ENCODE results near the gene SLCO6A1.
"Not testable (repeated sequence)": the region's sequence is repeated elsewhere in the genome, so short reads cannot be mapped to it uniquely, and the experiment has no call there.

The SLCO6A1 gene, protein sequence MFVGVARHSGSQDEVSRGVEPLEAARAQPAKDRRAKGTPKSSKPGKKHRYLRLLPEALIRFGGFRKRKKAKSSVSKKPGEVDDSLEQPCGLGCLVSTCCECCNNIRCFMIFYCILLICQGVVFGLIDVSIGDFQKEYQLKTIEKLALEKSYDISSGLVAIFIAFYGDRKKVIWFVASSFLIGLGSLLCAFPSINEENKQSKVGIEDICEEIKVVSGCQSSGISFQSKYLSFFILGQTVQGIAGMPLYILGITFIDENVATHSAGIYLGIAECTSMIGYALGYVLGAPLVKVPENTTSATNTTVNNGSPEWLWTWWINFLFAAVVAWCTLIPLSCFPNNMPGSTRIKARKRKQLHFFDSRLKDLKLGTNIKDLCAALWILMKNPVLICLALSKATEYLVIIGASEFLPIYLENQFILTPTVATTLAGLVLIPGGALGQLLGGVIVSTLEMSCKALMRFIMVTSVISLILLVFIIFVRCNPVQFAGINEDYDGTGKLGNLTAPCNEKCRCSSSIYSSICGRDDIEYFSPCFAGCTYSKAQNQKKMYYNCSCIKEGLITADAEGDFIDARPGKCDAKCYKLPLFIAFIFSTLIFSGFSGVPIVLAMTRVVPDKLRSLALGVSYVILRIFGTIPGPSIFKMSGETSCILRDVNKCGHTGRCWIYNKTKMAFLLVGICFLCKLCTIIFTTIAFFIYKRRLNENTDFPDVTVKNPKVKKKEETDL

DNA sequence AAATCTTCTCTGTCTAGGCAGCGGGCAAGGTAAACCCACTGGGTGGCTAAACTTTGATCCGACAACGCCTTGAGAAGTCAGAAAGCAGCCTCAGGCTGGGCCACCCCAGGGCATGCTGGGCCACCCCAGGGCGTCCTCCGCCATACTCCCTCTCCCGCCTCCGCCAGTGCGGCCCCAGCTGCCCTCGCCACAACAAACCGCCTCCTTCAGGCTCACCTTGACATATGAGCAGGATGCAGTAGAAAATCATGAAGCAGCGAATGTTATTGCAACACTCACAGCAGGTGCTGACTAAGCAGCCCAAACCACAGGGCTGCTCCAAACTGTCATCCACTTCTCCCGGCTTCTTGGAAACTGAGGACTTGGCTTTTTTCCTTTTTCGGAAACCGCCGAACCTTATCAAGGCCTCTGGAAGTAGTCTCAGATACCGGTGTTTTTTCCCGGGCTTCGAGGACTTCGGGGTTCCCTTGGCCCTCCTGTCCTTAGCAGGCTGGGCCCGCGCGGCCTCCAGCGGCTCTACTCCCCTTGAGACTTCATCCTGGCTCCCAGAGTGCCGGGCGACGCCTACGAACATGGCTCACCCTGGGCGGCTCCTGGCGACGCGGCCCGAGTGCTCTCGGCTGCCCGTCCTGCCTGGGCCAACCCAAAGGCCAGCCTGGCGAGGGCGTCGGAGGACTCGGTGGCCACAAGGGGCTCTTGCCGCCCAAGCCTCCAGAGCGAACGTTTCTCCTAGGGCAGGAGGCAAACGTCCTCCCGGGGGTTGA lies at the start of gene SLCO6A1:
Gene SLCO6A1 (minus strand): TSS at position 731 of the 764 bp plus-strand sequence. CDS start 157 bp downstream, at position 574.
- no peak for DNase-seq (ENCODE audit: low read depth in 2 of 3, low spot score in 1 of 3)

DNA sequence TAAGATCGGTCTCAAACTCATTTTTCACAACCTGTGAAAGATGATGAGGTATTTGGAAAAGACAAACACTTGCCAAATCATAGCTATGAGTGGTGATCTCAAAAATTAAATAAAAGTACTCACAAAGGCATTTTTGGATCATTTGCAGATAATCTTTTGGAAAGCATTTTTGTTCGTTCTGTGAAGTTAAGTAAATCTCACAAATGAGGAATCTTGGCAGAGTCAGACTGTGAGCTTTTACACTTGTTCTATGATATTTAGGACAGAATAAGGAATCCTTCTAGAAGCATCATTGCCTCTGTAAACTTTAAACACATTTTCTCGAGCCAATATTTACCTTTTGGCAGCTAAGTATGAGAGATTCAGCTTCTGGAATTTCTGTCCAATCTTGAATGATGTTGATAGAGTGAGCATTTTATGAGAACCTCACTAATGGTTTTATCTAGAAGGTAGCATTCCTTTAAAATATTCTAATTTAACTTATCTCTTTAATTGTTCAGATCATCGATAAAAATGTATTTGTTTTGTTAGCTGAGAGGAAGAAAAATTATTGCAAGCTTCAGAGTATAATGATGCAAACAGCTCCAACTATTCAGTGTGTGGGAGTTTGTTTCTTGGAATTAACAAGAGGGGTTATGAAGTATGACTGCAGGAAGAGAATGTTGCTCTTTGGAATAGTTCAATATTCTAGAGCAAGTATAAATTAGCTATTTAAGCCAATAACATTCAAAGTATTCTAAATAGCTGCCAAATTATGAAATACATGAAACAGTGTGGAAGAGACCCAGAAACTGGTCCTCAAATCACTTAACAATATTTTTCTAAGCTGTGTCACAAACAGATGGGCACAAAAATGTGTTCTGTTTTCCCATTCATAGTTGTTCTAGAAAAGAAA lies 48.6 kb upstream of the SLCO6A1 start:
- no peak for DNase-seq (ENCODE audit: low read depth in 2 of 3, low spot score in 1 of 3)

DNA sequence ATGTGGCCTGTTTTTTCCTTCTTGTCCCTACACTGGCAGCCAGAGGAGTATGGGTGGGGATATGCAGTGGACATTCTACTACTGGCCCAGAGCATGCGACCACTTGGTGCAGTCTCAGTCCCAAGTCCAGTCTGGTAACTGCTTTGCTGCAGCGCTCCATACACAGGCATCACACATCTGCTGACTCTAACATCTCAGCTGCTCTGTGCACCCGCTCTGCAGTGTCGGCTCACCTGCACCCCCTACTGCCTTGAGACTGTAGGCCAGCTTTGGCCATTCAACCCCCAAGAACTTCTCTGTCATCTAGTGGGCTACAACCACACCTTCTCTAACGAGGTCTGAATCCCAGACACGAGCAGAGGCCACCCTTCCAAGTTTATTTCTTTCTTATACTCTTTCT lies 46.4 kb upstream of the SLCO6A1 start:
- no peak for DNase-seq (ENCODE audit: low read depth in 2 of 3, low spot score in 1 of 3)

DNA sequence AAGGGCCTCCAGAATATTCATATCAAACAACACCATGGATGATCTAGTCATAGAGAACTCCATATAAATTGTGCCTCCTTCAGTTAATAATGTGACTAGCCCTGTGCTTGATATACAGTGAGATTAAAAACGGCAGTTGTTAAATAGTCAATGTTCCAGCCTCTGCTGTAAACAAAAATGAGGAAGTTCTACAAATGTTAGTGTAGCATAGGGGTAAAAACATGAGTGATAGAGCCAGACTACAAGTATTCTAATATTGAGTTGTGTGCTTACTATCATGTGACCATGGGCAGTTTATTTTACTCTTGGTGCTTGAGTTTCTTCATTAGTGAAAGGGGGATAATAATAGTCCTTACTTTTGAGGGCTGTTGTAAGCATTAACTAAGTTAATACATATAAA lies 43.3 kb upstream of the SLCO6A1 start:
- DNase-seq (ENCODE audit: low read depth in 2 of 3, low spot score in 1 of 3) = no peak

DNA sequence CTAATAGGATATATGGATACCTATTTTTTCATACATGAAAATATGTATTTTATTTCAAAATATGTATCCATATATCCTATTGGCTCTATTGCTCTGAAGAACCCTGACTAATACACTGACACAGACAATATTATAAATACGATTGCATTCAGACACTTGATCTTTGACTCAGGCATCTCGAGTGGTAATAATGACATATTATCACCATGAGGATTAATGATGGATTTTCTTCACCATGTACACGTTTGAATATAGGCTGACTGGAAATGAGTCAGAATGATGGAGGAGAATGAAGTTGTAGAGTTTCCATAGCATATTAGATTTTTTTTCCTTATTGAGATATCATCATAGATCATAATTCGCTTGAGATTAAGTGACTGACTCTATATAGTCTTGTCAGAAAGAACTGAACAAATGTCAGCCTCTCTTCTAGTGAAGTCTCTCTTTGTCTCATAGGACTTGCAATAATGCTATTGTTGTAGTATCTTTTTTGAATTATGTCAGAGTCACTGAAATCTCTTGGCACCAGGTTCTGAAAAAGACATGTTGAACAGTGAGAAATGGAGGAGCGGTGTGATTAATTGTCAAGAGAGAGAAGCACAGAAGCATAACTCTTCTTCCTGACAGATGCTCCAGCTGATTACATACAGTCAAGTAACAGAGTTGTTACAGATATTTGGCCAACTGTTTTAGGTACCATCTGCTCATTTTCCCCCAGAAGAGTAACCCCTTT lies 41.4 kb upstream of the SLCO6A1 start:
- DNase-seq (ENCODE audit: low read depth in 2 of 3, low spot score in 1 of 3) = no peak

DNA sequence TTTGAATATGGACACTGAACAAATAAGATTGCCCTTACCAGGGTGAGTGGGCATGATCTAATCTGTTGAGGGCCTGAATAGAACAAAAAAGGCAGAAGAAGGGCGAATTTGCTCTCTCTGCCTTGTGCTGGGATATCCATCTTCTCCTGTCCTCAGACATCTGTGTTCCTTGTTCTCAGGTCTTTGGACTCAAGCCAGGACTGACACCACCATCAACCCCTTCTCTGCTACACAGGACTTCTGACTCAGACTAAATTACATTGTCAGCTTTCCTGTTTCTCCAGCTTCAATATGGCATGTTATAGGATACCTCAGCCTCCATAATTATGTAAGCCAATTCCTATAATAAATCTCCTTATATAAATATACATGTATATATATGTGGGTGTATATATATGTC lies 40.8 kb upstream of the SLCO6A1 start:
- DNase-seq (ENCODE audit: low read depth in 2 of 3, low spot score in 1 of 3) = no peak

DNA sequence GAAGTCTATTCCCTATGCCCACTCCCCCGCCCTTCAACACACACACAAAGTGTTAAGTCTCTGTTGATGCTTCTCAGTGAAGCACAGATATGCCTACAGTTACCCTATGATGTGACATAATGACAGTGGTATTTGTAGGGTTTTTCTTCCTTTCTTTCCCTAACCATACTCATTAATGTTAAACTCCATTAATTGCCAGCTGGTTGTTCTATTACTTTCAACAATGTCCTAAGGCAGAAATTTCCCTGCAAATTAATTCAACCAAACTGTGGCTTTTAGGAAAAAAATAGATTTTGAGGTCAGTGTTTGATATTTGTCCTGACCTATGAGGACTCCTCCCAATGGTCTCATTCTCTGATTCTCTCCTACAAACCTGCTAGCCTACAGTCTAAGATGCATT lies 38.2 kb upstream of the SLCO6A1 start:
- no peak for DNase-seq (ENCODE audit: low read depth in 2 of 3, low spot score in 1 of 3)

DNA sequence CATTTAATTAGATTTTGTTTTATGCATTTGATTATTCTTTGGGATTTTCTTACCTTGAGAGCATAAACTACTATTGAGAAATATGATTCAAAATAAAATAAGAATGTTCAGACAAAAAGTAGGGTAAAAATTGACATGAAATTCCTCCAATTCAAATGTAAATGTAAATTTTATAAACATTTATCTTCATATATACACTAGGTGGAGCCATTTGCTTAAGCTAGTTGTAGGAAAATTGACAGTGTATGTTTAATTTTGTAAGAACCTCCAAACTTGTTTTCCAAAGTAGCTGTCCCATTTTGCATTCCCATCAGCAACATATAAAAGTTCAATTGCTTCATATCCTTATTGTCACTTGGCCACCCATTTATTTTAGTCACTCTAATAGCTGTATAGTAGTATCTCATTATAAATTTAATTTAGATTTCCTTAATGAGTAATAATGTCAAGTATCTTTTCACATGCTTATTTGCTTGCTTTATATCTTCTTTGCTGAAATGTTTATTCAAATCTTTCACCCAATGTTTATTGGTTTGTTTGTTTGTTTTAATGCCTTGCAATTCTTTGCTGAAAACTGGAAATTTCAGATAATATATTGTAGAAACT lies 37.6 kb upstream of the SLCO6A1 start:
- no peak for DNase-seq (ENCODE audit: low read depth in 2 of 3, low spot score in 1 of 3)

DNA sequence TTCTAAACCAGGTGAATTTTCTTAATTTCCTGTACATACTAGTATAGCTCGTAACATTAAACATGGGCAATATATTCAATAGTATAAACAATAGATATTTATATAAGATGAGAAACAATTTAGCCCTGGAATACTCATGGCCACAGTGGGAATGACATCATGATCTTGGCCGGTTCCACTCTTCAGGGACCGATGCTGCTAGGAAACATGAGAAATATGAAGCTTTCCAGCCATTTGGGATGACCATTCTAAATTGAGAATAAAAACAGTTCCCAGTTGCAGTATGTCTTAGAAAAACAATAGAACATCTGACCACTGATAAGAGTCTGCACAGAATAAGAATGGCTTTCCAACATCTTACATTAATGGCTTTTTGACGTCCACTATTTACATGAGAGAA lies 33.3 kb upstream of the SLCO6A1 start:
- DNase-seq (ENCODE audit: low read depth in 2 of 3, low spot score in 1 of 3) = no peak

DNA sequence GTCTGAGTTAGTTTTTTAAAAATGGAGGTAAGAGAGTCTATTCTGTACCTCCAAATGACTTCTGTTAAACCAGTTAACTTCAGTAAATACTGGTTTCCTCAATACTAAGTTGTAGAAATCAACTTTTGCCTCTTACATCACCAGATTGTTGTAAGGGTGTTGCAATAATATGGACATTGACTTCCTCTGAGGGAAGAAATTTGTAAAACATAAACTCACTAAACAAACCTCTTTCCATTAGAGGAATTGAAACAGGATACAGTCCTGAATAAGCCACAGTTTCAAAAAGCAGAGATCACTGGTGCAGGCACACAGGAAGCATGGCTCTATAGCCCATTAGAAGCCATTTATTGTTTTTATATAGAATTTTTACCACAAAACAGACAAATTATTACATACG lies 32.7 kb upstream of the SLCO6A1 start:
- no peak for DNase-seq (ENCODE audit: low read depth in 2 of 3, low spot score in 1 of 3)

DNA sequence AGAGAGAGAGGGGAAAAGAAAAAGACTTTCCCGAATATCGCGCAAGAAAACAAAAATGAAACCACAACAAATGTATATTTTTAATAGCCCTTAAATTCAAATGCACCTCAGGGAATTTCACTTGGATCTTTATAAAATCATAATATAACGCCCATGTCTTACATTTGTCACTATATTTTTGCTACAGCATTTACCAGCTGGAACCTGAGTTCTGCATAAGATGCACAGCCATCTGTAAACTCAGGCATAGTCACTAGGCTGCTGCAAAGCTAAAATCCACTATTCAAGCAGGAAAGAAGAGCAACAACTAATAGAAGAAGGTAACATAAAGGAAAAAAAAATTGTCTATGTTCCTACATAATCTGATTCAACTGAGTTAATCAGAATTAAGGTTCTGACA lies 30.6 kb upstream of the SLCO6A1 start:
- DNase-seq (ENCODE audit: low read depth in 2 of 3, low spot score in 1 of 3) = no peak

DNA sequence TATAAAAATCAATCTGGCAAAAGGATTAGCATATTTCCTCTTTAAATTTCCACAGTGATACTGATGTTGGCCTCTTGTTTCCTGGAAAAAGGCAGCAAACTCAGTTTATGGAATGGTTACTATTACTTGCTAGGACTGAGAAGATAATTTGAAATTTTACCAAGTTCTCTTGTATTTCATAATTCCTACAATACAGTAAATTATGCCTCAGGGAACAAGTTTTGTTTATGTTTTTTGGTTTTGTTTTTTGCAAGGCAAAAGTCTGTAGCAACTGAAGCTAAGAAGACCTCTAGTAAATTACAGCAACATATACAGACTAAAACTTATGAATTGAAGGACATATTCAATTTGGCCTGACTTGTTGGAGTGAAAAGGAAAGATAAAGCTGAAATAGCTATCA lies 30.2 kb upstream of the SLCO6A1 start:
- no peak for DNase-seq (ENCODE audit: low read depth in 2 of 3, low spot score in 1 of 3)

DNA sequence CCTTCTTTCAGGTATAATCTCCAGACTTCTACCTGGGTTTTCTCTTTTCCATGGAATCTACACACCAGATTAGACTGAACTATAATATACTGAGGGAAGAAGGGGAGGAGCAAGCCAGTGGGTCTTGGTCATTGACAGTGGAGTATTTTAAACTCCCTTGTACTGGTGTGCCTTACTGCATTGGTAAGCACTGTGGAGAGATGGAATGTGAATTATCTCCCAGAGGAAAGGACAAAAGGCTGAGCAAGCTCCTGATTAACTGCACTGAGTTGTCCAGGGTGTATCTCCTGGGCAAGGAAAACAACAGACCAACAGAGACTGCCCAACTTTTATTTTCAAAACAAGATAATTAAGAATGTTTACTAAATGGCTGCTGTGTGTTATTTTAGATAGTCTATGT lies 29.8 kb upstream of the SLCO6A1 start:
- no peak for DNase-seq (ENCODE audit: low read depth in 2 of 3, low spot score in 1 of 3)

DNA sequence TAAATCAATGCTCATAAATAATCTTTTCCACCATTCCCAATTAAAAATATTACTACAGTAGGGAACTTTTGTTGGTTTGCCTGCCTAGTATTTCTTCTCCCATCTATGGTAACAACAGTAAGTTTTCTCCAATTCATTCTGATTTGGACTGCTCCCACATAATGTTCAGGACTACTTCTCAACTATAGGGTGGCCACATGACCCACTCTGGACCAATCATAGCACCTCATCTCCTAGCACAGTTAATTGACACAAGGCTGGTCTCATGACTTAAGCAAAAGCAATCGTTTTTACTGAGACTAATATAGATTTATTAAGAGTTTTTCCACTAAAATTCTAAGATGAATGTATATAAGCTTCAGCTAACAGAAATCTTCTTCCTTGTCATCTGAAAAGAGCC lies 28.7 kb upstream of the SLCO6A1 start:
- no peak for DNase-seq (ENCODE audit: low read depth in 2 of 3, low spot score in 1 of 3)

DNA sequence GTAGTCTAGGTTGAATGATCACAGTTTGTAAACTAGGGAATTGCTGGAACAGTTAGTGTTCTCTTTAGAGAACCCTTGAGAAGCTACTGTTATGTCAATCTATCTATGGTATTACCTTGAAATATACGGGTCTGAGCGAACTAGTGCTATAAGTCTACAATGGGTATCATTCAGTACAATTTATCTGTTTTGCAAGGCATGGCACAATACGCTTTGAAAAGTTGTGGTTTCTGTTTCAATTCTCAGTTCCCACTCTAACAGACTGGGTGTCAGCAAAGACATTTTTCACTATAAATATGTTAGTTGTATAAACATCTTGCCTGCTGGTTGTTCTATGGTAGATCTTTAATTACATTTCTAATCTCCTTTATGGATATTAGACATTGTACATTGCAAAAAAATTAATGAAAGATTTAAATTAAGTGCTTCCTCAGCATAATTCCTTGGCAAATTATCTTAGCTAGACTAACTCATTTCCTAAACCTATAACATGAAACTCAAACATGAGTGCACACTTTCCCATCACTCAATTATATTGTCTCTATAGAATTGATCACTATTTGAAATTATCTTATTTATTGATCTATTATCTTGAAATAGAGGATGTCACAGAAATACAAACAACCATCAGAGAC lies 24.9 kb upstream of the SLCO6A1 start:
- no peak for DNase-seq (ENCODE audit: low read depth in 2 of 3, low spot score in 1 of 3)

DNA sequence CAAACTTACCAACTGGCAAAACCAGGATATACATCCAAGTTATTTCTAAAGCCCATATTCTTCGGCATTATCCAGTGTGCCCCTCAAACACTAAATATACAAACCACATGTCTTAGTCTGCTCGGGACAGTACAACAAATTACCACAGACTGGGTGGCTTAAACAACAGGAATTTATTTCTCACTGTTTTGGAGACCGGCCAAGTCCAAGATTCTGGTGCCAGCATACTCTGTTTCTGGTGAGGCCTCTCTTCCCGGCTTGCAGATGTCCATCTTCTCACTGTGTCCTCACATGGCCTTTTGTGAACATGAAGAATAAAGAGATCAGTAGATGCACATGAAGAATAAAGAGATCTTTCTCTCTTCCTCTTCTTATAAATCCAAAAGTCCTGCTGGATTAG lies 12.9 kb upstream of the SLCO6A1 start:
- DNase-seq (ENCODE audit: low read depth in 2 of 3, low spot score in 1 of 3) = no peak

DNA sequence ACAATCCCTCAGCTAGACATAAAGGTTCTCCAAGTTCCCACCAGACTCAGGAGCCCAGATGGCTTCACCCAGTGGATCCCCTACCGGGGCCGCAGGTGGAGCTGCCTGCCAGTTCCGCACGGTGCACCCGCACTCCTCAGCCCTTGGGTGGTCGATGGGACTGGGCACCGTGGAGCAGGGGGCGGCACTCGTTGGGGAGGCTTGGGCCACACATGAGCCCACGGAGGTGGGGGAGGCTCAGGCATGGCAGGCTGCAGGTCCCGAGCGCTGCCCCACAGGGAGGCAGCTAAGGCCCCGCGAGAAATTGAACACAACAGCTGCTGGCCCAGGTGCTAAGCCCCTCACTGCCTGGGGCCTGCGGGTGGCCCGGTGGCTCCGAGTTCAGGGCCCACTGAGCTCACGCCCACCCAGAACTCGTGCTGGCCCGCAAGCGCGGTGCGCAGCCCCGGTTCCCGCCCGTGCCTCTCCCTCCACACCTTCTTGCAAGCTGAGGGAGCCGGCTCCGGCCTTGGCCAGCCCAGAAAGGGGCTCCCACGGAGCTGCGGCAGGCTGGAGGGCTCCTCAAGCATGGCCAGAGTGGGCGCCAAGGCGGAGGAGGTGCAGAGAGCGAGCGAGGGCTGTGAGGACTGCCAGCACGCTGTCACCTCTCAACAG lies 7.4 kb downstream of the SLCO6A1 start:
- not testable (repeated sequence) for DNase-seq (ENCODE audit: low read depth in 2 of 3, low spot score in 1 of 3)

DNA sequence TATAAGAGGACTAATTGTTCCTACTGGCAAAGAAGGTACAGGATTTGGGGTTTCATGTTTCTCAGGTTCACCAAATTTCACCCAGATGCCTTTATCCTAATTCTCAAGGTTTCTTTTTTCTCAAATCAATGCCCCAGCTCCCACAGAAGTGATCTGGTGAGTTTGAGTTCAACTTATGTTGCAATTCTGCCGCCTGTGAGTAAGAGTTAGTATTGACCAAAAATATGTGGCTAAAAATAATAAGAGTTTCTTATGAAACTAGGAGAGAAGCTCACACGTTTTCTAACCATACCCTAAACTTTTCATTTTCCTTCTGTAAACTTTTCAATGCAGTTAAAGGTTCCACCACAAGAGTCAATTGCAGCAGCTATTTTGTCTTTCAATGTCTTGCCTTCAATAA lies 15.1 kb downstream of the SLCO6A1 start:
- no peak for DNase-seq (ENCODE audit: low read depth in 2 of 3, low spot score in 1 of 3)
